ENCODE measurements around the gene ZNF239.
"Not testable (repeated sequence)": the region's sequence is repeated elsewhere in the genome, so short reads cannot be mapped to it uniquely, and the experiment has no call there.

Gene ZNF239

DNA sequence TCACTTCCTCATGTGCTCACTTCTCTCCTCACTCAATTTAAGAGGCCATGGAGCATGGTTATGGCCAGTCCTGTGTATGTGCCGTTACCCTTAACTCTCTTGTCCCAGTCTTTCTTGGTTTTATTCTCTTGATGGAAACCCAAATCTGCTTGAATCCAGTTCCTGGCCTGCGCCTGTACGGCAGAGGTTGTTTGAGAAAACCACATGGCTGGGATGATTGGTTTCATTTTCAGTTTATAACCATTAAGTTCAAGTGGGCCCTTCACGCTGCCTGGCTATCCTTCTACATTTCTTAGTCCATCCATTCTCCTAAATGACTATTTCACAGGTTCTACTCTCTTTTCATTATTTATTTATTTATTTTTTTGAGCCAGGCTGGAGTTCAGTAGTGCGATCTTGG, 1.6 kb upstream of the ZNF239 start:
- no peak for DNase-seq

- DNase-seq, result no peak
Measured at GRCh38 chr10:43574906-43575305, 490 bp upstream of the ZNF239 start.

DNA sequence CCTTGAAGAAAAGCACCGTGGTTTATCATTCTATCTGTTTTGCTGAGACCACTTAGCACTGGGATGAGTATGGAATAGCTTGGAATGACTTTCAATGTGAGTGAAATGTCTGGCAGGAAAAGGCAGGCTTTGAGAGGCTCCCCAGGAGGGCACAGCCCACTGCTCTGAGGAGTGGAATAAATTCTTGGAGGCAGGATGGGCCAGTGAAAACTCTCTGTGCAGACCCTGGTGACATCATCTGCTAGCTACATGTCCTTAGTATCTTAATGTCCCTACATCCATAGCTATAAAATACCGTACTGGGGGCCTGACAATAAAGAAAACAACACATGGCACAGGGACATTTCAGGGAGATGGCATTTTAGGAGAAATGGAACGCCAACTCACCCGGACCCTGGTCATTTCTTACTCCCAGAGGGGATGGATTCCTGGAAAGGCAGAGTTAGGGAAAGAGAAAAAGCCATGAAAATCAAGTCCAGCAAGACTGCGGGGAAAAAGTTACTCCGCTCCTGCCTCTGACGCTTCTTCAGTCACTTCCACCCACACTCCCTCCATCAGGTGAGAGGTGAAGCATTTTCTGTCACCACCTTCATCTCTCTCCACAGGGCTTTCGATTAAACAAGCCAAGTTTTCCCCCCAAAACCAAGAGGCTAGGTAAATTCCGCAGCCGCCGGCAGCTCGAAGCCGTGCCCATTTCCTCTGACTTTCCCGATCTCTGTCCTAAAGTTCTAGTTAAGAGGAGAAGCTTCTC, 991 bp downstream of the ZNF239 start:
- no peak for DNase-seq

- DNase-seq, result no peak
Measured at GRCh38 chr10:43570971-43571370, 3.4 kb downstream of the ZNF239 start.

- DNase-seq, result no peak
Measured at GRCh38 chr10:43569681-43570080, 4.7 kb downstream of the ZNF239 start.

GRCh38 chr10:43557214-43557613, 17.2 kb downstream of the ZNF239 start:
- no peak for DNase-seq

DNA sequence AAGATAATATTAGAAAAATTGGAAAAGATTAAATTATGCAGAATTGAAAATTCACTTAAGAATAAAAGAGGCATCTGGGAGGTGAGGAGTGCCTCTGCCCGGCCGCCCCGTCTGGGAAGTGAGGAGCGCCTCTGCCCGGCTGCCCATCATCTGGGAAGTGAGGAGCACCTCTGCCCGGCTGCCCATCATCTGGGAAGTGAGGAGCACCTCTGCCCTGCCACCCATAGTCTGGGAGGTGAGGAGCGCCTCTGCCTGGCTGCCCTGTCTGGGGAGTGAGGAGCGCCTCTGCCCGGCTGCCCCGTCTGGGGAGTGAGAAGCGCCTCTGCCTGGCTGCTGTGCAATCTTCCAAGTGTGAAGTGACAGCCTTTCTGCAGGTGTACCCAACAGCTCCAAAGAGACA, 30.7 kb downstream of the ZNF239 start:
- not testable (repeated sequence) for DNase-seq

DNA sequence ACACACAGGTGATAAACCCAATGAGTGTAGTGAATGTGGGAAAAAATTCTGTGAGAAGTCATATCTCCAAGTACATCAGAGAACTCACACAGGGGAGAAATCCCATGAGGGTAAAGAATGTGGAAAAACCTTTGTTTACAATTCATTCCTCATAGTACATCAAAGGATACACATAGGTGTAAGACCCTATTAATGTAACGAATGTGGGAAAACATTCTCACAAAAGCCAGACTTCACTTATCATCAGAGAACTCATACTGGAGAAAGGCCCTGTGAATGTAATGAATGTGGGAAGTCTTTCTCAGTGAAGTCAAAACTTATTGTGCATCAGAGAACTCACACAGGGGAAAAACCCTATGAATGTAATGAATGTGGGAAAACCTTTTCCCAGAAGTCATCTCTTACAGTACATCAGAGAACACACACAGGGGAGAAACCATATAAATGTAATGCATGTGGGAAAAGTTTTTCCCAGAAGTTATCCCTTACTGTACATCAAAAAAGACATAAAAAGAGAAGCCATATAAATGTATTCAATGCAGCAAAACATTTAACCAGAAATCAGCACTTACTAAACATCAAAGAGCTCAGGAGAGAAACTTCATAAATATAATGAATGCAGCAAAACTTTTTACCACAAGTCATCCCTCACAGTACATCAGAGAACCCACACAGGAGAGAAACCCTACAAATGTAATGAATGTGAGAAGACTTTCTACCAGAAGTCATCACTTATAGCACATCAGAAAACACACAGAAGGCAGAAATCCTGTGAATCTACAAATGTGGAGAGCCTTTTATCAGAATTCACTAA, 49.8 kb downstream of the ZNF239 start:
- no peak for DNase-seq
